ENCODE results near the gene SYNGAP1. TPM values are rescaled to one million over a fixed set of nuclear protein-coding genes. Genes with fewer than 3 reads are reported as not detected.

SYNGAP1 gene
- total RNA-seq, 1 experiment from 2014 or later, result 77.6 TPM

DNA sequence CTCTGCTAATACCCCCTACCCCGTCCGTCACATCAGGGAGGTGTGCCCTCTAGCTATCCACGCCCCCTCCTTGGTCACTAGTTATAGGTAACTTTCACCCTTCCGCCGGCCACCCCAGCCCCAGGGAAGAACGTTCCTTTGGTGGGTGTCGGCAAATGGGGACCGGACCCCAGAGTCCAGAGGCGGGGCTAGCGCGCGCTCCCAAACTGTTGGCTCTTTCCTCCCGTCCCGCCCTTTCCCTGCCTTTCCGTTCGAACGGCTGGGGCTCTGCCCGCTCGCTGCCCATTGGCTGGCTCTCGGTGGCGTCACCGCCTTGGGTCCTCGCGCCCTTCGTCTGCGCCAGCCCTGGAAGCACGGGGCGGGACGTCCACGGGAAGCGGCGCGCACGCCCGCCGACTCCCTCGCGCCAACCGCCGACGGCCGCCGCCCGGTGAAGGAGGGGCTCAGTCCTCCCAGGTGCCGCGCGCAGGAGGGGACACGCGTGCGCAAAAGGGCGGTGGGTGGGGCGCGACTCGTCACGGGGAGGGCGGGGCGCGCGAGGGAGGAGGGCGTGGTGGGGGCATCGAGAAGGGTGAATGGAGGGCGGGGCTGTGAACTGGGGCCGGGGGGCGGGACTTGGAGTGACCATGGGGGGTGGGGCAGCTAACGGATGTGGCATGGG is 9.7 kb upstream of the SYNGAP1 start:
- intact Hi-C loops (cut with micrococcal nuclease; ENCODE audit: unreplicated experiment), result loop anchor here (10.0 kb wide), 1 partner anchor 95 kb away; the partner anchor contains the start of genes TAPBP and ZBTB22
- ChIA-PET POLR2A (ENCODE audit: low non-redundant PET) (interaction anchor here (0.6 kb wide), 1 partner anchor 16 kb away, joined by 3 read pairs; no protein-coding TSS in a partner anchor), CTCF (no interaction called here)
- H3K9me3 ChIP-seq (ENCODE audit: low read depth, low read length, poor library complexity, severe bottlenecking), result no peaks in the 10 kb centered on the region
- no TSS peak for BruUV-seq (replicated peaks)
- H3K4me1 ChIP-seq (ENCODE audit: insufficient read depth, low read length, poor library complexity, severe bottlenecking), result peaks cover 9% of the 10 kb centered on the region
- DNase-seq (ENCODE audit: low spot score), result peak; percentile 99
- H3K36me3 ChIP-seq (ENCODE audit: insufficient read depth, low read length, poor library complexity, severe bottlenecking), result peaks cover 59% of the 10 kb centered on the region
- no peak for TF ChIP-seq EZH2 (IDR thresholded peaks at IDR 0.05; ENCODE audit: borderline replicate concordance, low read depth, low read length, poor library complexity, severe bottlenecking)
- TF ChIP-seq, protein P1, sequence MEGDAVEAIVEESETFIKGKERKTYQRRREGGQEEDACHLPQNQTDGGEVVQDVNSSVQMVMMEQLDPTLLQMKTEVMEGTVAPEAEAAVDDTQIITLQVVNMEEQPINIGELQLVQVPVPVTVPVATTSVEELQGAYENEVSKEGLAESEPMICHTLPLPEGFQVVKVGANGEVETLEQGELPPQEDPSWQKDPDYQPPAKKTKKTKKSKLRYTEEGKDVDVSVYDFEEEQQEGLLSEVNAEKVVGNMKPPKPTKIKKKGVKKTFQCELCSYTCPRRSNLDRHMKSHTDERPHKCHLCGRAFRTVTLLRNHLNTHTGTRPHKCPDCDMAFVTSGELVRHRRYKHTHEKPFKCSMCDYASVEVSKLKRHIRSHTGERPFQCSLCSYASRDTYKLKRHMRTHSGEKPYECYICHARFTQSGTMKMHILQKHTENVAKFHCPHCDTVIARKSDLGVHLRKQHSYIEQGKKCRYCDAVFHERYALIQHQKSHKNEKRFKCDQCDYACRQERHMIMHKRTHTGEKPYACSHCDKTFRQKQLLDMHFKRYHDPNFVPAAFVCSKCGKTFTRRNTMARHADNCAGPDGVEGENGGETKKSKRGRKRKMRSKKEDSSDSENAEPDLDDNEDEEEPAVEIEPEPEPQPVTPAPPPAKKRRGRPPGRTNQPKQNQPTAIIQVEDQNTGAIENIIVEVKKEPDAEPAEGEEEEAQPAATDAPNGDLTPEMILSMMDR (conservative IDR thresholded peaks at IDR 0.05; ENCODE audit: low read depth, low read length), result no peak
- H3K4me3 ChIP-seq (ENCODE audit: low read depth, low read length, poor library complexity, severe bottlenecking), result peak overlapping the region; percentile 90
- H3K27ac ChIP-seq (ENCODE audit: low read depth, low read length, poor library complexity, severe bottlenecking), result peak overlapping the region; percentile 91
- H3K27me3 ChIP-seq (replicated peaks; ENCODE audit: insufficient read depth, low read depth, low read length, poor library complexity), result no peaks in the 10 kb centered on the region

DNA sequence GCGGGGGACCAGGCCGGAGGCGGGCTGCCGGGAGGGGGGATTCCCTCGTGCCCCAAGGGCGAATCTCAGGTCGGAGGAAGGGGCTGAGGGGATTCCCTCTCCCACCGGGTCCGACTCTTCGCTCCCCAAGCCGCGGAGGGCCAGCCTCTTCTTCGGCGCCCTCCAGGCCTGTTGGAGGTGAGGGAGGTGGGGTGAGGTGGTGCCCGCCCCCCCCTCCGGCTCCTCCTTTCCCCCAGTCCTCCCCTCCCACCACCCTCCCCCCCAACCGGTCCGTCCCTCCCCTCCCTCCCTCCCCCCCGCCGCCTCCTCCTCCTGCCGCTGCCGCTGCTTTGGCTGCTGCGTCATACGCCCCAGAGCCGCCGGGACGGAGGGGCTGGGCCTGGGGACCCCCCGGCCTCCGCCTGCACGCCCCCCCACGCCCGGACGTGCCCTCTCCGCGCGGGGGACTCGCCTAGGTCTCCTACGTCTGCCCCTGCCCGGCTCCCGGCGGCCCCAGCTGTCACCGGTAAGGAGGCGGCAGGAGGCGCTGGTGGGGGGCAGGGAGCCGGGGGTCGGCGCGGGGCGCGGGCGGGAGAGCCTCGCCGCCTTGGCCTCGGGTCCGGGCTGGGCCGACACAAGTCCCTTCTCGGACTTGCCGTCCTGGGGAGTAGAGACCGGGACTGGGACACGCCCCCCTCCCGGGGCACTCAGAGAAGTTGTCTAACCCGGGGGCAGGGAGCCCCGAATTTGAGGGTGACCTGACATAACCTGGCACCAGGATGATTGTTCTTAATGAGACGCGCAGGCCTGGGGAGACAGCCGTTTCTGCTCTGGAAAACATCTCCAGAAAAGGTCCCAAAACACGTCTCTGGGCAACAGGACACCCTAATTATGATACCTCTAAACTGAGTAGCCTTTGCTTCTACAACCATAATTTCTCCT is 8.9 kb upstream of the SYNGAP1 start, which contains the start of gene PHF1:
TSS of gene PHF1 (plus strand) at position 304 of the 921 bp plus-strand sequence. CDS start 1,250 bp downstream, outside the sequence.
- Histone ChIP-seq H3K27me3 (replicated peaks; ENCODE audit: insufficient read depth, low read depth, low read length, poor library complexity) (no peaks in the 10 kb centered on the region), H3K9me3 (ENCODE audit: low read depth, low read length, poor library complexity, severe bottlenecking) (no peaks in the 10 kb centered on the region), H3K36me3 (ENCODE audit: insufficient read depth, low read length, poor library complexity, severe bottlenecking) (peaks cover 59% of the 10 kb centered on the region), H3K4me3 (ENCODE audit: low read depth, low read length, poor library complexity, severe bottlenecking) (peak within 1 kb of the TSS; percentile 90), H3K4me1 (ENCODE audit: insufficient read depth, low read length, poor library complexity, severe bottlenecking) (peaks cover 9% of the 10 kb centered on the region), H3K27ac (ENCODE audit: low read depth, low read length, poor library complexity, severe bottlenecking) (peak within 1 kb of the TSS; percentile 91)
- peak; percentile 85 for DNase-seq (ENCODE audit: low spot score)
- ChIA-PET POLR2A (ENCODE audit: low non-redundant PET) (no interaction called here), CTCF (interaction anchor here (1.2 kb wide), 1 partner anchor 94 kb away, joined by 4 read pairs; no protein-coding TSS in a partner anchor)
- TF ChIP-seq EZH2 (IDR thresholded peaks at IDR 0.05; ENCODE audit: borderline replicate concordance, low read depth, low read length, poor library complexity, severe bottlenecking), result no peak
- BruUV-seq (replicated peaks), result TSS peak; percentile 20
- intact Hi-C loops (cut with micrococcal nuclease; ENCODE audit: unreplicated experiment), result loop anchor here (10.0 kb wide), 1 partner anchor 96 kb away; the partner anchor contains the start of genes TAPBP and ZBTB22

DNA sequence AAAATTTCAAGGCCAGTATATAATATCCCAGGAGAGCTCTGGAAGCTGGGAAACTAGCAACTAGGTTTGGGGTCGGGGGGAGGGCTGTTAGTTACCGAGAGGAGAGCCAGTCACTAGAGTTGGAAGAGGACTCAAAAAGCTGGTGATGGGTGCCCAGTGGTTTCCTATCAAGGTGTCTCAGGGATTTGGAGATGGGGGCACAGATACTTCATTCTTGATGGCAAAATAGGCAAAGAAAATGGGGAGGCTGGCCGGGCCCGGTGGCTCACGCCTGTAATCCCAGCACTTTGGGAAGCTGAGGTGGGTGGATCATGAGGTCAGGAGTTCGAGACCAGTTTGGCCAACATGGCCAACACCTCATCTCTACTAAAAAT is 8.2 kb upstream of the SYNGAP1 start:
- intact Hi-C loops (cut with micrococcal nuclease; ENCODE audit: unreplicated experiment), result loop anchor here (10.0 kb wide), 1 partner anchor 97 kb away; the partner anchor contains the start of genes TAPBP and ZBTB22
- ChIA-PET CTCF (interaction anchor here (1.2 kb wide), 1 partner anchor 95 kb away, joined by 4 read pairs; no protein-coding TSS in a partner anchor), POLR2A (ENCODE audit: low non-redundant PET) (no interaction called here)
- Histone ChIP-seq H3K27ac (ENCODE audit: low read depth, low read length, poor library complexity, severe bottlenecking) (peak overlapping the region; percentile 90), H3K27me3 (replicated peaks; ENCODE audit: insufficient read depth, low read depth, low read length, poor library complexity) (no peaks in the 10 kb centered on the region), H3K4me1 (ENCODE audit: insufficient read depth, low read length, poor library complexity, severe bottlenecking) (peaks cover 13% of the 10 kb centered on the region), H3K9me3 (ENCODE audit: low read depth, low read length, poor library complexity, severe bottlenecking) (no peaks in the 10 kb centered on the region), H3K36me3 (ENCODE audit: insufficient read depth, low read length, poor library complexity, severe bottlenecking) (peaks cover 59% of the 10 kb centered on the region), H3K4me3 (ENCODE audit: low read depth, low read length, poor library complexity, severe bottlenecking) (peak overlapping the region; percentile 90)
- no peak for DNase-seq (ENCODE audit: low spot score)
- BruUV-seq (replicated peaks), result no TSS peak
- no peak for TF ChIP-seq EZH2 (IDR thresholded peaks at IDR 0.05; ENCODE audit: borderline replicate concordance, low read depth, low read length, poor library complexity, severe bottlenecking)
- TF ChIP-seq, protein P1 (conservative IDR thresholded peaks at IDR 0.05; ENCODE audit: low read depth, low read length), result no peak

Data from A673 (cell line).